ENCODE results near the gene ANAPC10. TPM values are rescaled to one million over a fixed set of nuclear protein-coding genes. Genes with fewer than 3 reads are reported as not detected.
"Not testable (repeated sequence)": the region's sequence is repeated elsewhere in the genome, so short reads cannot be mapped to it uniquely, and the experiment has no call there.

The ANAPC10 gene
- polyA plus RNA-seq, 4 donors: 10.1 to 18.7 (median 12.8) TPM

DNA sequence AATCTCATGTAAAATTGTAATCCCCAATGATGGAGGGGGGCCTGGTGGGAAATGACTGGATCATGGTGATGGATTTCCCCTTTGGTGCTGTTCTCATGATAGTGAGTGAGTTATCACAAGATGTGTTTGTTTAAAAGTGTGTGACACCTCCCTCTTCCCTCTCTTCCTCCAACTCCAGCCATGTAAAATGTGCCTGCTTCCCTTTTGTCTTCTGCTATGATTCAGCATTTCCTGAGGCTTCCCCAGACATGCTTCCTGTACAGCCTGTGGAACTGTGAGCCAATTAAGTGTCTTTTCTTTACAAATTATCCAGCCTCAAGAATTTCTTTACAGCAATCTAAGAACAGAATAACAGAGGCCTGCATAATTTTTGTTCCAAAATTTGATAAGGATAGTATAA, 85.2 kb downstream of the ANAPC10 start:
- Histone ChIP-seq H3K4me3 (ENCODE audit: low read depth in 1 of 3, low read length in 3 of 3) (no peak overlapping the region), H3K4me1 (ENCODE audit: control insufficient read depth in 3 of 3, insufficient read depth in 2 of 3, low read depth in 1 of 3, low read length in 2 of 3) (no peaks in the 10 kb centered on the region), H3K9me3 (ENCODE audit: control insufficient read depth in 2 of 2, insufficient read depth in 1 of 2, low read depth in 1 of 2, low read length in 1 of 2) (peaks cover 0 to 10% of the 10 kb centered on the region in 2 donors), H3K27me3 (ENCODE audit: control insufficient read depth in 3 of 3, insufficient read depth in 3 of 3, low read length in 3 of 3) (no peaks in the 10 kb centered on the region), H3K36me3 (ENCODE audit: control insufficient read depth in 3 of 3, insufficient read depth in 2 of 3, low read depth in 1 of 3, low read length in 3 of 3) (peaks cover 0 to 16% (median 0%) of the 10 kb centered on the region in 3 donors), H3K27ac (ENCODE audit: low read depth in 1 of 3, low read length in 2 of 3) (no peak overlapping the region)
- FAIRE-seq (no peak), DNase-seq (peak in 1 of 2 donors; percentile 1)

DNA sequence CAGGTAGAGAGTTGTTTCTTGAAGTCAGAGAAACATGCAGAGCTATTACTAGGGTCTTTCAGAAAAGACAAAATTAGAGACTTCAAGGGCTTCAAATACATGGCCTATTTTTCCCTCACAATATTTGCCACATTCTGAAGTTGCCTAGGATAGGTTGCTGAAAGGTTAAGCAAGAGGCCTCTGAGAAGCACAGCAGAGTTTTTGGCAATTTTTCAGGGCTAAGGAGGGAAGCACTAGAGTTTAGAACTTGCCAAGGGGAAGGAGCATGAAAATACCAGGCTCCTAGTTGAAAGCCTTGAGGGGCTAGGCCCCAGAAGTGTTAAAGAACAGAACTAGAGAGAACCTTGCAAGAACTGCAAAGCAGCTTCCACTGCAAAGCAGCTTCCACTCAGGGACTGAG, 86.4 kb downstream of the ANAPC10 start:
- no peak for FAIRE-seq
- DNase-seq: no peak
- no peak overlapping the region for H3K4me3 ChIP-seq (ENCODE audit: low read depth in 1 of 3, low read length in 3 of 3)

DNA sequence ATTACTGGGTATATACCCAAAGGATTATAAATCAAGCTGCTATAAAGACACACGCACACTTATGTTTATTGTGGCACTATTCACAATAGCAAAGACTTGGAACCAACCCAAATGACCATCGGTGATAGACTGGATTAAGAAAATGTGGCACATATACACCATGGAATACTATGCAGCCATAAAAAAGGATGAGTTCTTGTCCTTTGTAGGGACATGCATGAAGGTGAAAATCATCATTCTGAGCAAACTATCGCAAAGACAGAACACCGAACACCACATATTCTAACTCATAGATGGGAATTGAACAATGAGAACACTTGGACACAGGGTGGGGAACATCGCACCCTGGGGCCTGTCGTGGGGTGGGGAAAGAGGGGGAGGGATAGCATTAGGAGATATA, 87.7 kb downstream of the ANAPC10 start:
- H3K27ac ChIP-seq (ENCODE audit: low read depth in 1 of 3, low read length in 2 of 3); H3K4me1 ChIP-seq (ENCODE audit: control insufficient read depth in 3 of 3, insufficient read depth in 2 of 3, low read depth in 1 of 3, low read length in 2 of 3); H3K9me3 ChIP-seq (ENCODE audit: control insufficient read depth in 2 of 2, insufficient read depth in 1 of 2, low read depth in 1 of 2, low read length in 1 of 2); DNase-seq; FAIRE-seq; H3K4me3 ChIP-seq (ENCODE audit: low read depth in 1 of 3, low read length in 3 of 3); H3K27me3 ChIP-seq (ENCODE audit: control insufficient read depth in 3 of 3, insufficient read depth in 3 of 3, low read length in 3 of 3): not testable (repeated sequence)
- 97 to 99% (median 98%) methylated on average over 6 of the region's 6 CpGs for WGBS, 3 donors
- H3K36me3 ChIP-seq (ENCODE audit: control insufficient read depth in 3 of 3, insufficient read depth in 2 of 3, low read depth in 1 of 3, low read length in 3 of 3): peaks cover 0 to 16% (median 0%) of the 10 kb centered on the region in 3 donors

More for the DNA sequence above, 86.4 kb downstream of the ANAPC10 start:
- Histone ChIP-seq H3K27me3 (ENCODE audit: control insufficient read depth in 3 of 3, insufficient read depth in 3 of 3, low read length in 3 of 3) (no peaks in the 10 kb centered on the region), H3K27ac (ENCODE audit: low read depth in 1 of 3, low read length in 2 of 3) (no peak overlapping the region), H3K36me3 (ENCODE audit: control insufficient read depth in 3 of 3, insufficient read depth in 2 of 3, low read depth in 1 of 3, low read length in 3 of 3) (peaks cover 0 to 16% (median 0%) of the 10 kb centered on the region in 3 donors), H3K4me1 (ENCODE audit: control insufficient read depth in 3 of 3, insufficient read depth in 2 of 3, low read depth in 1 of 3, low read length in 2 of 3) (no peaks in the 10 kb centered on the region), H3K9me3 (ENCODE audit: control insufficient read depth in 2 of 2, insufficient read depth in 1 of 2, low read depth in 1 of 2, low read length in 1 of 2) (peaks cover 0 to 10% of the 10 kb centered on the region in 2 donors)

DNA sequence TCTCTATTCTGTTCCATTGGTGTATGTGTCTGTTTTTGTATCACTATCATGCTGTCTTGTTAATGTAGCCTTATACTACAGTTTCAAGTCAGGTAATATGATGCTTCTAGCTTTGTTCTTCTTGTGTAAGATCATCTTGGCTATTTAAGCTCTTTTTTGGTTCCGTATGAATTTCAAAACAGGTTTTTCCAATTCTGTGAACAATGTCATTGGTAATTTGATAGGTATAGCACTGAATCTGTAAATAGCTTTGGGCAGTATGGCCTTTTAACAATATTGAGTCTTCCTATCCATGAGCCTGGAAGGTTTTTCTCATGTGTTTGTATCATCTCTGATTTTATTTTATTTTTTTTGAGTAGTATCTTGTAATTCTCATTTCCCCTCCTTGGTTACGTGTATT, 94.3 kb downstream of the ANAPC10 start:
- DNase-seq: no peak
- no peaks in the 10 kb centered on the region for H3K36me3 ChIP-seq (ENCODE audit: control insufficient read depth in 3 of 3, insufficient read depth in 2 of 3, low read depth in 1 of 3, low read length in 3 of 3)
- no peak overlapping the region for H3K4me3 ChIP-seq (ENCODE audit: low read depth in 1 of 3, low read length in 3 of 3)
- no peaks in the 10 kb centered on the region for H3K4me1 ChIP-seq (ENCODE audit: control insufficient read depth in 3 of 3, insufficient read depth in 2 of 3, low read depth in 1 of 3, low read length in 2 of 3)
- no peak overlapping the region for H3K27ac ChIP-seq (ENCODE audit: low read depth in 1 of 3, low read length in 2 of 3)
- no peak for FAIRE-seq
- H3K27me3 ChIP-seq (ENCODE audit: control insufficient read depth in 3 of 3, insufficient read depth in 3 of 3, low read length in 3 of 3): no peaks in the 10 kb centered on the region
- H3K9me3 ChIP-seq (ENCODE audit: control insufficient read depth in 2 of 2, insufficient read depth in 1 of 2, low read depth in 1 of 2, low read length in 1 of 2): peaks cover 0 to 3% of the 10 kb centered on the region in 2 donors
- 96 to 99% (median 96%) methylated on average over 2 of the region's 2 CpGs for WGBS, 3 donors

DNA sequence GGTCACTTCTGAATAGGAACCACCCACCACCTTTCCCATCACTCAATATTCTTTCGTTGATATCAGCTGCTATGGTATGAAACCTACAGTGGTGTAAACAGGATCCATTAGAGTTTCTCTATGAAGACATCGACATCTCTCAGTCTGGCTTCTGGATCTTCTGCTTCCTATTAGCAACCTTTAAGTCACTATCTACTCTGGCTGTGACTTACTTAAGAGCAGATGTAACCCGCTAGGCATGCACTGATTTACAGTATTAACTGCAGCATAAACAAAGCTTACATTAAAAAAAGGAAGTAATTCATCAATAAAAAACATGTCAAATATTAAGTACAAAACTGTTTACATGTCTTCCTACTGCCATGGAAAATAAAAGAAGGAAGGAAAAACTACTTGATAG, 96.4 kb downstream of the ANAPC10 start:
- peaks cover 0 to 3% of the 10 kb centered on the region in 2 donors for H3K9me3 ChIP-seq (ENCODE audit: control insufficient read depth in 2 of 2, insufficient read depth in 1 of 2, low read depth in 1 of 2, low read length in 1 of 2)
- no peaks in the 10 kb centered on the region for H3K36me3 ChIP-seq (ENCODE audit: control insufficient read depth in 3 of 3, insufficient read depth in 2 of 3, low read depth in 1 of 3, low read length in 3 of 3)
- DNase-seq (no peak), FAIRE-seq (no peak)
- no peak overlapping the region for H3K4me3 ChIP-seq (ENCODE audit: low read depth in 1 of 3, low read length in 3 of 3)
- WGBS, 3 donors: 57 to 86% (median 83%) methylated on average over 3 of the region's 3 CpGs
- no peaks in the 10 kb centered on the region for H3K4me1 ChIP-seq (ENCODE audit: control insufficient read depth in 3 of 3, insufficient read depth in 2 of 3, low read depth in 1 of 3, low read length in 2 of 3)
- H3K27me3 ChIP-seq (ENCODE audit: control insufficient read depth in 3 of 3, insufficient read depth in 3 of 3, low read length in 3 of 3): no peaks in the 10 kb centered on the region
- H3K27ac ChIP-seq (ENCODE audit: low read depth in 1 of 3, low read length in 2 of 3): no peak overlapping the region

DNA sequence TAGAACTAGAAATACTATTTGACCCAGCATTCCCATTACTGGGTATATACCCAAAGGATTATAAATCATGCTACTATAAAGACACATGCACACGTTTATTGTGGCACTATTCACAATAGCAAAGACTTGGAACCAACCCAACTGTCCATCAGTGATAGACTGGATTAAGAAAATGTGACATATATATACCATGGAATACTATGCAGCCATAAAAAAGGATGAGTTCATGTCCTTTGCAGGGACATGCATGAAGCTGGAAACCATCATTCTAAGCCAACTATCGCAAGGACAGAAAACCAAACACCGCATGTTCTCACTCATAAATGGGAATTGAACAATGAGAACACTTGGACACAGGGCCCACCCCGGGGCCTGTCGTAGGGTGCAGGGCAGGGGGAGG, 97.3 kb downstream of the ANAPC10 start:
- H3K27me3 ChIP-seq (ENCODE audit: control insufficient read depth in 3 of 3, insufficient read depth in 3 of 3, low read length in 3 of 3); H3K9me3 ChIP-seq (ENCODE audit: control insufficient read depth in 2 of 2, insufficient read depth in 1 of 2, low read depth in 1 of 2, low read length in 1 of 2); H3K4me1 ChIP-seq (ENCODE audit: control insufficient read depth in 3 of 3, insufficient read depth in 2 of 3, low read depth in 1 of 3, low read length in 2 of 3); H3K4me3 ChIP-seq (ENCODE audit: low read depth in 1 of 3, low read length in 3 of 3); H3K36me3 ChIP-seq (ENCODE audit: control insufficient read depth in 3 of 3, insufficient read depth in 2 of 3, low read depth in 1 of 3, low read length in 3 of 3); H3K27ac ChIP-seq (ENCODE audit: low read depth in 1 of 3, low read length in 2 of 3); FAIRE-seq; DNase-seq: not testable (repeated sequence)
- 95 to 96% (median 96%) methylated on average over 5 of the region's 5 CpGs for WGBS, 3 donors

DNA sequence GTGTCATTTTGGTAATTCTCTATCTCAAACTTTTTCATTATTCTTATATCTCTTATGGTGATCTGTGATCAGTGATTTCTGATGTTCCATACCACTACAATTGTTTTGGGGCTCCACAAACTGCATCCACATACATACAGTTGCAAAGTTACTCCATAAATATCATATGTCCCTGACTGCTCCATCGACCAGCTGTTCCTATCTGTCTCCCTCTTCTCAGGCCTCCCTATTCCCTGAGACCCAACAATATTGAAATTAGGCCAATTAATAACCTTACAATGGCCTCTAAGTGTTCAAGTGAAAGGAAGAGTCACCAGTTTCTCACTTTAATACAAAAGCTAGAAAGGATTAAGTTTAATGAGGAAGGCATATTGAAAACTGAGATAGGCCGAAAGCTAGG, 108.7 kb downstream of the ANAPC10 start:
- Histone ChIP-seq H3K36me3 (ENCODE audit: control insufficient read depth in 3 of 3, insufficient read depth in 2 of 3, low read depth in 1 of 3, low read length in 3 of 3) (no peaks in the 10 kb centered on the region), H3K4me3 (ENCODE audit: low read depth in 1 of 3, low read length in 3 of 3) (no peak overlapping the region), H3K27ac (ENCODE audit: low read depth in 1 of 3, low read length in 2 of 3) (no peak overlapping the region), H3K27me3 (ENCODE audit: control insufficient read depth in 3 of 3, insufficient read depth in 3 of 3, low read length in 3 of 3) (no peaks in the 10 kb centered on the region), H3K4me1 (ENCODE audit: control insufficient read depth in 3 of 3, insufficient read depth in 2 of 3, low read depth in 1 of 3, low read length in 2 of 3) (no peaks in the 10 kb centered on the region), H3K9me3 (ENCODE audit: control insufficient read depth in 2 of 2, insufficient read depth in 1 of 2, low read depth in 1 of 2, low read length in 1 of 2) (no peaks in the 10 kb centered on the region)
- no peak for FAIRE-seq
- DNase-seq: no peak
- 78 to 86% (median 80%) methylated on average over 2 of the region's 2 CpGs for WGBS, 3 donors

DNA sequence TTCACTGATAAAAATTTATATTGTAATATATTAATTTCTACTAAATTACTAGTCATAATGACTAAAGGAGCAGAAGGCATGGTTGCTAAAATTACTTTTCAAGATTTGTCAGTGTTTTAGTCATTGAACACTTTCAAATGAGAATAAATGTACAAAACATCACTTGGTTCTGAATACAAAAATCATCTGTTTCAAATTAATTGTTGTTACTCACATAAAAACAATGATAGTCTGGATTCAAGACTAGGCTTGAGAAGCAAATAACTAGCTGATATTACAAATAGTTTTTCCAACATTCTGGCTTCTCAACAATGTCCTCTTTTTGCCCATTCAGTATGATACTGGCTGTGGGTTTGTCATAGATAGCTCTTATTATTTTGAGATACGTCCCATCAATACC, 112.5 kb downstream of the ANAPC10 start:
- H3K27ac ChIP-seq (ENCODE audit: low read depth in 1 of 3, low read length in 2 of 3): no peak overlapping the region
- no peaks in the 10 kb centered on the region for H3K4me1 ChIP-seq (ENCODE audit: control insufficient read depth in 3 of 3, insufficient read depth in 2 of 3, low read depth in 1 of 3, low read length in 2 of 3)
- H3K4me3 ChIP-seq (ENCODE audit: low read depth in 1 of 3, low read length in 3 of 3): no peak overlapping the region
- no peaks in the 10 kb centered on the region for H3K27me3 ChIP-seq (ENCODE audit: control insufficient read depth in 3 of 3, insufficient read depth in 3 of 3, low read length in 3 of 3)
- H3K9me3 ChIP-seq (ENCODE audit: control insufficient read depth in 2 of 2, insufficient read depth in 1 of 2, low read depth in 1 of 2, low read length in 1 of 2): no peaks in the 10 kb centered on the region
- no peak for DNase-seq
- 84 to 97% (median 96%) methylated on average over 1 of the region's 1 CpG for WGBS, 3 donors
- FAIRE-seq: no peak
- no peaks in the 10 kb centered on the region for H3K36me3 ChIP-seq (ENCODE audit: control insufficient read depth in 3 of 3, insufficient read depth in 2 of 3, low read depth in 1 of 3, low read length in 3 of 3)

DNA sequence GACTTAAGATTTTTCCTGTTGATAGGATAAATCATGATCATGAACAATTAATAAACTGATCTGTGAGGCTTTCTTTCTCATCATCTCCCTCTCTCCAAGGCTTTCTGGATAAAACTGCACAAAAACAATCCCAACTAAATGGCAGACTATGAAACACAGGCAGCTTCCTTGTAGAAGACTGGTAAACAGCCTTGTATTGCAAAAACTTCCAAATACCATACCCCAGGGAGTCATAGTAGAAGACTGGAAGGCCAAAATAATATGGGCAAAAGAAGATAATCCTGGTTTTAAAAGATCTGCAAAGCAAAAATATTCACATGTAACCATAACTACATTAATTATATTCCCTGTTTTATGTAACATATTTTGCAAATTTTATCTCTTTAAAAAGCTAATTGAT, 113.0 kb downstream of the ANAPC10 start:
- Histone ChIP-seq H3K9me3 (ENCODE audit: control insufficient read depth in 2 of 2, insufficient read depth in 1 of 2, low read depth in 1 of 2, low read length in 1 of 2) (no peaks in the 10 kb centered on the region), H3K27ac (ENCODE audit: low read depth in 1 of 3, low read length in 2 of 3) (no peak overlapping the region), H3K36me3 (ENCODE audit: control insufficient read depth in 3 of 3, insufficient read depth in 2 of 3, low read depth in 1 of 3, low read length in 3 of 3) (no peaks in the 10 kb centered on the region), H3K27me3 (ENCODE audit: control insufficient read depth in 3 of 3, insufficient read depth in 3 of 3, low read length in 3 of 3) (no peaks in the 10 kb centered on the region), H3K4me1 (ENCODE audit: control insufficient read depth in 3 of 3, insufficient read depth in 2 of 3, low read depth in 1 of 3, low read length in 2 of 3) (no peaks in the 10 kb centered on the region), H3K4me3 (ENCODE audit: low read depth in 1 of 3, low read length in 3 of 3) (no peak overlapping the region)
- DNase-seq (no peak), FAIRE-seq (no peak)

Measured in small intestine (tissue), 7 donors.